Measurements from ENCODE around the gene RBFOX1.

Gene RBFOX1

DNA sequence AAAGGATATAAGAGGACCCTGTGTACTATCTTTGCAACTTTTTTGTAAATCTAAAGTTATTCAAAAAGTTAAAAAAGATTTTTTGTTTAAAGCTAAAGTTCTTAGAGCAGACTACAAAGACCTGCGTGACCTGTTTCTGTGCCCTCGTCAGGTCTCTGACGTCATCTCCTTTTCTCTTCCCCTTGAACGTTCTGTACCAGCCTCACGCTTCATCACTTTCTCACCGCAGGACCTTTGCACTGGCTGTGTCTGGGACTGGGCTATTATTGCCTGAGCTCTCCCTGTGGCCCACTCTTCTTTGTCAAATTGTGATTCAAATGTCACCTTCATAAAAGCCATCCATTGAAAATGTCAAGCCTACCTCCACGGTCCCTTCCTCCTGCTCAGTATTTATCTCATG lies 222.8 kb downstream of the RBFOX1 start:
- TF ChIP-seq EZH2phosphoT487 (IDR thresholded peaks at IDR 0.05; ENCODE audit: borderline replicate concordance) = no peak
- TF ChIP-seq, protein P1, sequence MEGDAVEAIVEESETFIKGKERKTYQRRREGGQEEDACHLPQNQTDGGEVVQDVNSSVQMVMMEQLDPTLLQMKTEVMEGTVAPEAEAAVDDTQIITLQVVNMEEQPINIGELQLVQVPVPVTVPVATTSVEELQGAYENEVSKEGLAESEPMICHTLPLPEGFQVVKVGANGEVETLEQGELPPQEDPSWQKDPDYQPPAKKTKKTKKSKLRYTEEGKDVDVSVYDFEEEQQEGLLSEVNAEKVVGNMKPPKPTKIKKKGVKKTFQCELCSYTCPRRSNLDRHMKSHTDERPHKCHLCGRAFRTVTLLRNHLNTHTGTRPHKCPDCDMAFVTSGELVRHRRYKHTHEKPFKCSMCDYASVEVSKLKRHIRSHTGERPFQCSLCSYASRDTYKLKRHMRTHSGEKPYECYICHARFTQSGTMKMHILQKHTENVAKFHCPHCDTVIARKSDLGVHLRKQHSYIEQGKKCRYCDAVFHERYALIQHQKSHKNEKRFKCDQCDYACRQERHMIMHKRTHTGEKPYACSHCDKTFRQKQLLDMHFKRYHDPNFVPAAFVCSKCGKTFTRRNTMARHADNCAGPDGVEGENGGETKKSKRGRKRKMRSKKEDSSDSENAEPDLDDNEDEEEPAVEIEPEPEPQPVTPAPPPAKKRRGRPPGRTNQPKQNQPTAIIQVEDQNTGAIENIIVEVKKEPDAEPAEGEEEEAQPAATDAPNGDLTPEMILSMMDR (conservative IDR thresholded peaks at IDR 0.05; ENCODE audit: low read length) = no peak
- no peaks in the 10 kb centered on the region for H3K36me3 ChIP-seq (ENCODE audit: insufficient read depth, low read length)
- no peak overlapping the region for H3K4me2 ChIP-seq (ENCODE audit: low read depth, low read length, poor library complexity, severe bottlenecking)
- no peaks in the 10 kb centered on the region for H3K4me1 ChIP-seq (ENCODE audit: insufficient read depth, low read length, poor library complexity, severe bottlenecking)
- H3K27me3 ChIP-seq (ENCODE audit: insufficient read depth, low read length, poor library complexity, severe bottlenecking) = no peaks in the 10 kb centered on the region
- no peaks in the 10 kb centered on the region for H4K20me1 ChIP-seq (ENCODE audit: insufficient read depth, low read length, poor library complexity, severe bottlenecking)
- H3K4me3 ChIP-seq (ENCODE audit: low read length, poor library complexity, severe bottlenecking) = no peak overlapping the region
- H2AFZ ChIP-seq (ENCODE audit: low read length) = no peak overlapping the region
- no peaks in the 10 kb centered on the region for H3K79me2 ChIP-seq (ENCODE audit: insufficient read depth, low read length)
- H3K9me3 ChIP-seq (ENCODE audit: insufficient read depth, low read depth, low read length) = no peaks in the 10 kb centered on the region
- no peaks in the 10 kb centered on the region for H3F3A ChIP-seq (ENCODE audit: low read depth)
- no peaks in the 10 kb centered on the region for H3K9me2 ChIP-seq (replicated peaks; ENCODE audit: low read depth, low read length)
- no peak overlapping the region for H3K9ac ChIP-seq (ENCODE audit: low read depth, low read length, poor library complexity, severe bottlenecking)

DNA sequence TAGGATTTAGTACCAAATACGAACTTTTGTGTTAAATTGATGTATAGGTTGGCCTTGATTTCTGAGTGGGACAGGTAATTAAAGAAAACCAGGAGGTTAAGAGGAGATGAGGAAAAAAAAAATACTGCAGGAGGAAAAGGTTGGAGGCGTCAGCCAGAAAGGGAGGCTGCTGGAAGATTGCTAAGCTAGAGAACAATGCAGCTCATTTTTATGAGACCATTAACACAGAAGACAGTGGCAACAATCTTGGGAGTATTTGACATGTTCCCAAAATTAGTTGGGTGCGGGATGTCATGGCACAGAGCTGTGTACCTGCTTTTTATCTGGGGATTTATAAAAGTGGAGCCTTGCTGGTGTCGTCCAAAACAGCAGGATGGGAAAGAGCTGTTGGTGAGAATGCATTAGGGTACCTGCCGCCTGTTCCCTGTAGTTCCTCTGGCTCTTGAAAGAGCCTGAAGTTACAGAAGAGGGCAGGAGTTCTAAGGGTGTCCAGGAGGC lies 229.3 kb downstream of the RBFOX1 start:
- no peak overlapping the region for H3K9ac ChIP-seq (ENCODE audit: low read depth, low read length, poor library complexity, severe bottlenecking)
- H3F3A ChIP-seq (ENCODE audit: low read depth) = no peaks in the 10 kb centered on the region
- H3K27me3 ChIP-seq (ENCODE audit: insufficient read depth, low read length, poor library complexity, severe bottlenecking) = no peaks in the 10 kb centered on the region
- no peaks in the 10 kb centered on the region for H3K9me2 ChIP-seq (replicated peaks; ENCODE audit: low read depth, low read length)
- H3K4me3 ChIP-seq (ENCODE audit: low read length, poor library complexity, severe bottlenecking) = no peak overlapping the region
- H4K20me1 ChIP-seq (ENCODE audit: insufficient read depth, low read length, poor library complexity, severe bottlenecking) = no peaks in the 10 kb centered on the region
- no peaks in the 10 kb centered on the region for H3K4me1 ChIP-seq (ENCODE audit: insufficient read depth, low read length, poor library complexity, severe bottlenecking)
- H2AFZ ChIP-seq (ENCODE audit: low read length) = no peak overlapping the region
- TF ChIP-seq EZH2phosphoT487 (IDR thresholded peaks at IDR 0.05; ENCODE audit: borderline replicate concordance) = no peak
- TF ChIP-seq, protein P1 (conservative IDR thresholded peaks at IDR 0.05; ENCODE audit: low read length) = no peak
- H3K36me3 ChIP-seq (ENCODE audit: insufficient read depth, low read length) = no peaks in the 10 kb centered on the region
- no peaks in the 10 kb centered on the region for H3K9me3 ChIP-seq (ENCODE audit: insufficient read depth, low read depth, low read length)
- no peaks in the 10 kb centered on the region for H3K79me2 ChIP-seq (ENCODE audit: insufficient read depth, low read length)
- no peak overlapping the region for H3K4me2 ChIP-seq (ENCODE audit: low read depth, low read length, poor library complexity, severe bottlenecking)

DNA sequence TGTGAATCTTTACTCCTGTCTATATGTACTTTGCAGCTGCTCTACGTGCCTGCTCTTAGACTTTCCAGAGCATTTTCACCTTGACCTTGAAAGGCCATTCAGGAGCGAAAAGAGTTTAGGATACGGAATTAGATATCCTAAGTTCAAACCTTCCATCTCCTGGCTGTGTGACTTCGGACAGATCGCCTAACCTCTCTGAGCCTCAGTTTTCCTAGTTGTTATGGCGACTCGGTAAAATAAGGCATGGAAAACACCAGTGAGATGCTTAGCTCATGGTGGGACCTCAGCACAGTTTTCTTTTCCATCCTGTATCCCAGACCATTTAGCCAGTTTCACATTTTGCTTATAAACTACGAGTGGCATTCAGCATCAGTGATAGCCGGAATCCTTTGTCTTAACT lies 233.7 kb downstream of the RBFOX1 start:
- no peaks in the 10 kb centered on the region for H3K79me2 ChIP-seq (ENCODE audit: insufficient read depth, low read length)
- TF ChIP-seq, protein P1 (conservative IDR thresholded peaks at IDR 0.05; ENCODE audit: low read length) = no peak
- TF ChIP-seq EZH2phosphoT487 (IDR thresholded peaks at IDR 0.05; ENCODE audit: borderline replicate concordance) = no peak
- no peaks in the 10 kb centered on the region for H3K36me3 ChIP-seq (ENCODE audit: insufficient read depth, low read length)
- H3K9ac ChIP-seq (ENCODE audit: low read depth, low read length, poor library complexity, severe bottlenecking) = no peak overlapping the region
- no peaks in the 10 kb centered on the region for H4K20me1 ChIP-seq (ENCODE audit: insufficient read depth, low read length, poor library complexity, severe bottlenecking)
- no peaks in the 10 kb centered on the region for H3K4me1 ChIP-seq (ENCODE audit: insufficient read depth, low read length, poor library complexity, severe bottlenecking)
- no peaks in the 10 kb centered on the region for H3K9me3 ChIP-seq (ENCODE audit: insufficient read depth, low read depth, low read length)
- no peak overlapping the region for H3K4me3 ChIP-seq (ENCODE audit: low read length, poor library complexity, severe bottlenecking)
- no peak overlapping the region for H3K4me2 ChIP-seq (ENCODE audit: low read depth, low read length, poor library complexity, severe bottlenecking)
- H2AFZ ChIP-seq (ENCODE audit: low read length) = no peak overlapping the region
- H3K27me3 ChIP-seq (ENCODE audit: insufficient read depth, low read length, poor library complexity, severe bottlenecking) = no peaks in the 10 kb centered on the region
- H3F3A ChIP-seq (ENCODE audit: low read depth) = no peaks in the 10 kb centered on the region
- no peaks in the 10 kb centered on the region for H3K9me2 ChIP-seq (replicated peaks; ENCODE audit: low read depth, low read length)
